Breast epithelium (tissue), 3 donors: ENCODE data around the gene HDAC6.

Experiments
- POLR2AphosphoS5 ChIP-seq, 3 donors: sonication (generic); formaldehyde crosslinking; IDR thresholded peaks; one replicate each; pipeline ENCODE4 v1.6.1; 2017; ENCODE audit warnings: antibody characterized with exemption in 3 of 3
- TF ChIP-seq, protein P1 (sequence below), 3 donors: fragments of 450-650 bp; IDR thresholded peaks; one replicate each; pipeline ENCODE4 v1.5.1; 2016 to 2017; ENCODE audit warnings: antibody characterized with exemption in 3 of 3, mild to moderate bottlenecking in 3 of 3, moderate library complexity in 3 of 3

DNA sequence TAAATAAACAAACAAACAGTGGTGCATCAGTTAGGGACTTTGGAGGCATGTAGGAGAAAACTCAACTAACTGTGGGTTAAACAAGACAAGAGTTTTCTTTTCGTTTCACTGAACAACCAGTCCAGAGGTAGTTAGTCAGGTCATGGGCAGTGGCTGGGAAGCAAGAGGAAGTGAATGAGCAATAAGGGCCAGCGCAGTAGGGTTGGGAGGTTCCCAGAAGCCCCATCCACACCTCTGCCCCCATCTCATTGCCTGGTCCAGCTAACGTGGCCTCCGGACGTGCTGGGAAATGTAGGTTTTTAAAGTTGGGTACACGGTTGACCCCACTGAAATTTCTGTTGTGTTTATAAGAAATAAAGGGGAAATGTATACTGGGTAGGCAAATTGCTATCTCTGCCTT is 31.6 kb upstream of the HDAC6 start:
- TF ChIP-seq, protein P1, sequence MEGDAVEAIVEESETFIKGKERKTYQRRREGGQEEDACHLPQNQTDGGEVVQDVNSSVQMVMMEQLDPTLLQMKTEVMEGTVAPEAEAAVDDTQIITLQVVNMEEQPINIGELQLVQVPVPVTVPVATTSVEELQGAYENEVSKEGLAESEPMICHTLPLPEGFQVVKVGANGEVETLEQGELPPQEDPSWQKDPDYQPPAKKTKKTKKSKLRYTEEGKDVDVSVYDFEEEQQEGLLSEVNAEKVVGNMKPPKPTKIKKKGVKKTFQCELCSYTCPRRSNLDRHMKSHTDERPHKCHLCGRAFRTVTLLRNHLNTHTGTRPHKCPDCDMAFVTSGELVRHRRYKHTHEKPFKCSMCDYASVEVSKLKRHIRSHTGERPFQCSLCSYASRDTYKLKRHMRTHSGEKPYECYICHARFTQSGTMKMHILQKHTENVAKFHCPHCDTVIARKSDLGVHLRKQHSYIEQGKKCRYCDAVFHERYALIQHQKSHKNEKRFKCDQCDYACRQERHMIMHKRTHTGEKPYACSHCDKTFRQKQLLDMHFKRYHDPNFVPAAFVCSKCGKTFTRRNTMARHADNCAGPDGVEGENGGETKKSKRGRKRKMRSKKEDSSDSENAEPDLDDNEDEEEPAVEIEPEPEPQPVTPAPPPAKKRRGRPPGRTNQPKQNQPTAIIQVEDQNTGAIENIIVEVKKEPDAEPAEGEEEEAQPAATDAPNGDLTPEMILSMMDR (IDR thresholded peaks at IDR 0.05), result no peak
- TF ChIP-seq POLR2AphosphoS5 (IDR thresholded peaks at IDR 0.05), result no peak
